ENCODE data around the gene ZSCAN32.

ZSCAN32 gene

DNA sequence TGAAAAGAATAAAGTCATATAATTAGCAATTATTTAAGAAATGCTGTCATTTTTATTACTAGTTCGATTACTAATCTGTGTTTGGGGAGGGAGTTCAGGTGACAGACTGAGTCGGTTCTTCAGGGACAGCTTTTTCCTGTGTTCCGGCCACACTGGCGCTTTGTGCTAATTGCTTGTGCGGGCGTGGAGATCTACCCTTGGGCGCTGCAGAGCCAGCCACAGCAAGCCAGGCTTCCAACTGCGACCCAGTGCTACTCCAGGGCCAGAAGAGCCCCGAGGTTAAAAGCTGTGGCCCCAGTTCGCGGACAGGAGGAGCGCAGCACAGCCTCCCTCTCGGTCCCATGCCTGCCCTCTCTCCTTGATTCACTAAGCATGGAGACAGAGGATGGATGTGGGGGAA lies 51.6 kb downstream of the ZSCAN32 start:
- DNase-seq (ENCODE audit: low spot score): no peak
- TF ChIP-seq, protein P1, sequence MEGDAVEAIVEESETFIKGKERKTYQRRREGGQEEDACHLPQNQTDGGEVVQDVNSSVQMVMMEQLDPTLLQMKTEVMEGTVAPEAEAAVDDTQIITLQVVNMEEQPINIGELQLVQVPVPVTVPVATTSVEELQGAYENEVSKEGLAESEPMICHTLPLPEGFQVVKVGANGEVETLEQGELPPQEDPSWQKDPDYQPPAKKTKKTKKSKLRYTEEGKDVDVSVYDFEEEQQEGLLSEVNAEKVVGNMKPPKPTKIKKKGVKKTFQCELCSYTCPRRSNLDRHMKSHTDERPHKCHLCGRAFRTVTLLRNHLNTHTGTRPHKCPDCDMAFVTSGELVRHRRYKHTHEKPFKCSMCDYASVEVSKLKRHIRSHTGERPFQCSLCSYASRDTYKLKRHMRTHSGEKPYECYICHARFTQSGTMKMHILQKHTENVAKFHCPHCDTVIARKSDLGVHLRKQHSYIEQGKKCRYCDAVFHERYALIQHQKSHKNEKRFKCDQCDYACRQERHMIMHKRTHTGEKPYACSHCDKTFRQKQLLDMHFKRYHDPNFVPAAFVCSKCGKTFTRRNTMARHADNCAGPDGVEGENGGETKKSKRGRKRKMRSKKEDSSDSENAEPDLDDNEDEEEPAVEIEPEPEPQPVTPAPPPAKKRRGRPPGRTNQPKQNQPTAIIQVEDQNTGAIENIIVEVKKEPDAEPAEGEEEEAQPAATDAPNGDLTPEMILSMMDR (conservative IDR thresholded peaks at IDR 0.05; ENCODE audit: low read depth): no peak
- CTCF ChIA-PET: no interaction called here
- H3K27ac ChIP-seq: no peak overlapping the region
- POLR2A ChIA-PET (ENCODE audit: low non-redundant PET): no interaction called here

DNA sequence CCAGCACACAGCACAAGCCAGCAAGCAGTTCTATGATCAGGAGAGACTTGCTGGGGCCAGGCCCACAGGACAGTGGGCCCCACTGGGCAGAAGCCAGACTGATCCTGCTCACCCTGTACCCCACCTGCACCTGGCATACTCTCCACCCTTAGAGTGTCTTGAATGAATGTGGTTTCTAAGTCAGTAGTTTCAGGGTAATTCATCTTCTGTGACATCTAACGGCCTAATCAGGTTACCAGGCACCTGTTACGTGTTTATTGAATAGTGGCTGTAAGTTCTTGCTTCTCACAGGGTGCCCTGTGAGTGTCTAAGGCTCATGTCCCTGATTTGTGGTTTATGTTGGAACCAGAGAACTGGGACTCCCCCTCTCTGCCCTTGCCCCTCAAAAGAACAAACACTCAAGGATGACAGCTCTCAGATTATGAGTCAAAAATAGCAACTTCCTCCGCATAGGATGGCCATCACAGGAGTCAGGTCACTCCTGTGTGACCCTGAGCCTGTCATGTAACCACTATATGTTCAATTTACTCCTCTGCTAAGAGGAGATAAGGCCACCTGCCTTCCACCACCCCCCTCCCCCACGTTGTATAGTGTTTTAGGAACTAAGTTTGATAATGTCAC lies 52.1 kb downstream of the ZSCAN32 start:
- POLR2A ChIA-PET (ENCODE audit: low non-redundant PET): no interaction called here
- CTCF ChIA-PET: no interaction called here
- no peak overlapping the region for H3K27ac ChIP-seq
- DNase-seq (ENCODE audit: low spot score): no peak
- TF ChIP-seq, protein P1 (conservative IDR thresholded peaks at IDR 0.05; ENCODE audit: low read depth): no peak

DNA sequence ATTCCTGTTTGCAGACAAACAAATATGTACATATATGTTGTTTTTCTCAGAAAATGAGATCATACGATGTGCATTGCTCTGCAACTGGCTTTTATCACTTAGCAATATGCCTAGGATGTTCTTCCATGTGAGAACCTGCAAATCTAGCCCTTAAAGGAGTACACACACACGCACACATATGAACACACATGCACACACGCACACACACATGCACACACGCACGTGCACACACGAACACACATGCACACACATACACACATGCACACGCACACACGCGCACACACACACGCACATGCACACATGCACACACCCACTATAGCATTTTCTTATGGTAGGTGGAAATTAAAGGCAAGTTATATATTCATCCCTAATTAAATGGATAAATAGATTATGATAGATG lies 53.2 kb downstream of the ZSCAN32 start:
- H3K27ac ChIP-seq: no peak overlapping the region
- no peak for DNase-seq (ENCODE audit: low spot score)
- CTCF ChIA-PET: no interaction called here
- TF ChIP-seq, protein P1 (conservative IDR thresholded peaks at IDR 0.05; ENCODE audit: low read depth): no peak
- POLR2A ChIA-PET (ENCODE audit: low non-redundant PET): no interaction called here

DNA sequence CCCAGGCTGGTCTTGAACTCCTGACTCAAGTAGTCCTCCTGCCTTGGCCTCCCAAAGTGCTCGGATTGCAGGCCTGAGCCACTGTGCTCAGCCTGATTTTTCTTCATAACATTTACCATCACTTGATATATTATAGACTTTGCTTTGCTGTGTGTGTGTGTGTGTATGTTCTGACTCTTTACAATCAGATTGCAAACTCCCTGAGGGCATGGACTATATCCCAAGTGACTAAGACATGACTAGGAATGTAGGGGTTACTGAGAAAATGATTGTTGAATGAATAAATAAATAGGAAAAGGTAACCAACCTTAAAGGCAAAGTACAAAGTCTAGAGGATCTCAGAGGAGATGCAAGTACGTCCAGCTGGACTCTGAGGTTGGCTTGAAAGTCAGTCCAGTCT lies 54.8 kb downstream of the ZSCAN32 start:
- H3K27ac ChIP-seq: no peak overlapping the region
- CTCF ChIA-PET: no interaction called here
- POLR2A ChIA-PET (ENCODE audit: low non-redundant PET): no interaction called here

More for the DNA sequence above, 54.8 kb downstream of the ZSCAN32 start:
- no peak for DNase-seq (ENCODE audit: low spot score)
- TF ChIP-seq, protein P1 (conservative IDR thresholded peaks at IDR 0.05; ENCODE audit: low read depth): no peak

All from RWPE1 (cell line).